GM19239 (cell line): ENCODE results near the gene ADIRF.
"Not testable (repeated sequence)": the region's sequence is repeated elsewhere in the genome, so short reads cannot be mapped to it uniquely, and the experiment has no call there.

Experiments used
- DNase-seq: peaks from one replicate; pipeline ENCODE4 v3.0.0; 2011; ENCODE audit warnings: low spot score; ENCODE audit not compliant: insufficient read length
- FAIRE-seq: peaks from 2 replicates; lab custom pipeline; 2011; peaks lifted over from hg19 to GRCh38; lab: Jason Lieb, UNC

Gene ADIRF

GRCh38 chr10:86968271-86968993 is at the start of gene ADIRF:
Gene ADIRF (plus strand): TSS chr10:86968482. CDS start chr10:86968545, 63 bp downstream.
- no peak for FAIRE-seq

GRCh38 chr10:86922553-86922961 is 45.7 kb upstream of the ADIRF start:
- no peak for DNase-seq
- FAIRE-seq, result no peak

More at GRCh38 chr10:86968271-86968993, at the start of gene ADIRF:
- DNase-seq, result no peak

GRCh38 chr10:86929468-86930380 is 38.6 kb upstream of the ADIRF start:
- no peak for FAIRE-seq

GRCh38 chr10:86931872-86932271 is 36.4 kb upstream of the ADIRF start:
- FAIRE-seq (no peak), DNase-seq (no peak)

More at GRCh38 chr10:86929468-86930380, 38.6 kb upstream of the ADIRF start:
- no peak for DNase-seq

GRCh38 chr10:86932674-86933073 is 35.6 kb upstream of the ADIRF start:
- DNase-seq (no peak), FAIRE-seq (no peak)

- not testable (repeated sequence) for DNase-seq, FAIRE-seq
These were observed 34.0 kb upstream of the ADIRF start for GRCh38 chr10:86934162-86934711.

GRCh38 chr10:86936661-86937501 is 31.4 kb upstream of the ADIRF start:
- DNase-seq, result no peak
- no peak for FAIRE-seq

GRCh38 chr10:86937502-86938154 is 30.7 kb upstream of the ADIRF start:
- no peak for DNase-seq
- no peak for FAIRE-seq

GRCh38 chr10:86938260-86938659 is 30.0 kb upstream of the ADIRF start:
- FAIRE-seq (no peak), DNase-seq (no peak)

GRCh38 chr10:86940076-86940475 is 28.2 kb upstream of the ADIRF start:
- not testable (repeated sequence) for DNase-seq, FAIRE-seq

- FAIRE-seq (no peak), DNase-seq (no peak)
These were observed 27.6 kb upstream of the ADIRF start for GRCh38 chr10:86940677-86941076.

GRCh38 chr10:86941426-86941825 is 26.9 kb upstream of the ADIRF start:
- DNase-seq (no peak), FAIRE-seq (no peak)

GRCh38 chr10:86941991-86942421 is 26.3 kb upstream of the ADIRF start:
- DNase-seq (no peak), FAIRE-seq (no peak)

- FAIRE-seq (no peak), DNase-seq (no peak)
These were observed 25.6 kb upstream of the ADIRF start for GRCh38 chr10:86942441-86943315.

GRCh38 chr10:86943316-86944030 is 24.8 kb upstream of the ADIRF start:
- DNase-seq (no peak), FAIRE-seq (no peak)

- FAIRE-seq (no peak), DNase-seq (no peak)
These were observed 24.3 kb upstream of the ADIRF start for GRCh38 chr10:86944031-86944419.

- FAIRE-seq (no peak), DNase-seq (no peak)
These were observed 23.8 kb upstream of the ADIRF start for GRCh38 chr10:86944471-86944870.

- no peak for FAIRE-seq
- DNase-seq, result no peak
These were observed 23.4 kb upstream of the ADIRF start for GRCh38 chr10:86944907-86945306.
